RWPE2 (cell line): Measurements from ENCODE around the gene PDE4D.

Experiments used
- ATAC-seq: fragments of 200-7000 bp; cut with Tn5 transposase; 3 replicates; pipeline ENCODE4 v1.9.1; 2021; ENCODE audit warnings: low read depth
- DNase-seq: peaks from one replicate; pipeline ENCODE4 v3.0.0-alpha.2; 2020; ENCODE audit warnings: low spot score
- H3K27ac ChIP-seq: fragments of 450-650 bp; 2 replicates; pipeline ENCODE4 v1.5.1; 2017; ENCODE audit warnings: mild to moderate bottlenecking; ENCODE audit not compliant: poor library complexity, severe bottlenecking
- H3K27me3 ChIP-seq: fragments of 250-450 bp; sonication (Bioruptor Pico); 2 replicates; pipeline ENCODE4 v1.5.1; 2021; ENCODE audit warnings: mild to moderate bottlenecking, moderate library complexity; ENCODE audit not compliant: insufficient read depth, poor library complexity, severe bottlenecking
- H3K36me3 ChIP-seq: fragments of 250-450 bp; sonication (Bioruptor Pico); 2 replicates; pipeline ENCODE4 v1.5.1; 2020; ENCODE audit warnings: low read depth, mild to moderate bottlenecking, moderate library complexity
- H3K4me1 ChIP-seq: fragments of 250-450 bp; sonication (Bioruptor Pico); 2 replicates; pipeline ENCODE4 v1.5.1; 2021; ENCODE audit warnings: mild to moderate bottlenecking, moderate library complexity; ENCODE audit not compliant: insufficient read depth, poor library complexity, severe bottlenecking
- H3K4me3 ChIP-seq: fragments of 250-450 bp; sonication (Bioruptor Pico); 2 replicates; pipeline ENCODE4 v1.5.1; 2021; ENCODE audit warnings: mild to moderate bottlenecking, moderate library complexity; ENCODE audit not compliant: severe bottlenecking
- H3K9me3 ChIP-seq: fragments of 250-450 bp; sonication (Bioruptor Pico); 2 replicates; pipeline ENCODE4 v1.5.1; 2021; ENCODE audit warnings: mild to moderate bottlenecking, moderate library complexity; ENCODE audit not compliant: severe bottlenecking
- TF ChIP-seq, protein P1 (sequence below): fragments of 450-650 bp; IDR thresholded peaks from one replicate; pipeline ENCODE4 v1.5.1; 2017; ENCODE audit warnings: mild to moderate bottlenecking, moderate library complexity; ENCODE audit not compliant: poor library complexity, severe bottlenecking

Gene PDE4D

DNA sequence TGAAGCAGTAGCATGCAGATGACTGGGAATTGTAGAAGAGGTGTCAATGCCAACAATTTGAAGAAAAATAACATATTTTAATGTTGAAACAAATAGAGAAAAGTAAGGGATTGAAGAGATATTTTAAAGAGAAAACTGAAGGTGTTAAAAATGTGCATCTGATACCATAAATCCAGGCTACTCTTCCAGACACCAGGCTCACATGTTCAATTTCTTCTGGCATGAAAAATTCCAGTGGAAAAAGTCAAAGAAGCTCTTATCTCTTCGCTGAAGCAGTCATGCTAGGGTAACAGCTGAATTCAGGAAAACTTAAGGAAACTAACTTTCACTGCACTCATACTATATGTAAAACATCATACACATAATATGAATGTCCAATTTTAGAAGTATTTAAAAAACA is 335.0 kb downstream of the PDE4D start:
- Histone ChIP-seq H3K36me3 (no peaks in the 10 kb centered on the region), H3K9me3 (no peaks in the 10 kb centered on the region), H3K27ac (no peak overlapping the region), H3K4me3 (no peak overlapping the region), H3K27me3 (no peaks in the 10 kb centered on the region), H3K4me1 (peaks cover 16% of the 10 kb centered on the region)
- TF ChIP-seq, protein P1, sequence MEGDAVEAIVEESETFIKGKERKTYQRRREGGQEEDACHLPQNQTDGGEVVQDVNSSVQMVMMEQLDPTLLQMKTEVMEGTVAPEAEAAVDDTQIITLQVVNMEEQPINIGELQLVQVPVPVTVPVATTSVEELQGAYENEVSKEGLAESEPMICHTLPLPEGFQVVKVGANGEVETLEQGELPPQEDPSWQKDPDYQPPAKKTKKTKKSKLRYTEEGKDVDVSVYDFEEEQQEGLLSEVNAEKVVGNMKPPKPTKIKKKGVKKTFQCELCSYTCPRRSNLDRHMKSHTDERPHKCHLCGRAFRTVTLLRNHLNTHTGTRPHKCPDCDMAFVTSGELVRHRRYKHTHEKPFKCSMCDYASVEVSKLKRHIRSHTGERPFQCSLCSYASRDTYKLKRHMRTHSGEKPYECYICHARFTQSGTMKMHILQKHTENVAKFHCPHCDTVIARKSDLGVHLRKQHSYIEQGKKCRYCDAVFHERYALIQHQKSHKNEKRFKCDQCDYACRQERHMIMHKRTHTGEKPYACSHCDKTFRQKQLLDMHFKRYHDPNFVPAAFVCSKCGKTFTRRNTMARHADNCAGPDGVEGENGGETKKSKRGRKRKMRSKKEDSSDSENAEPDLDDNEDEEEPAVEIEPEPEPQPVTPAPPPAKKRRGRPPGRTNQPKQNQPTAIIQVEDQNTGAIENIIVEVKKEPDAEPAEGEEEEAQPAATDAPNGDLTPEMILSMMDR, result no peak
- DNase-seq (no peak), ATAC-seq (no peak)

DNA sequence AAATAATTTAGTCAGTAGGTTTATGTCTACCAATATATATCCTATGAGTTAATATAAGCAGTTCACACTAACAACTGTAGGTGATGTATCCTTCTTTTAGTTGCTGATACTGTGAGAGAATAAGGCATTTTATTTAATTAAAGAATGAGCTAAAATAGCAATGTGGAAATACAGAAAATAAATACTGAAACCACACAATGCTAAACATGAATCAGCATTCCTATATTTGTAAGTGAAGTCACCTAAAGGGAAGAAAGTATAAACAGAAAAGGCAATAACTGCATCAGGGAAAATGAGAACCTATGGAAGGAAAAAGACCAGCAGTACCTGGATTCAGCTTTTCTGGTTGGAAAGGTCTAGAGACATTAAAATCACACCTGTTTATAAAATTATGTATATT is 336.0 kb downstream of the PDE4D start:
- TF ChIP-seq, protein P1, result no peak
- Histone ChIP-seq H3K9me3 (no peaks in the 10 kb centered on the region), H3K36me3 (no peaks in the 10 kb centered on the region), H3K4me1 (peaks cover 7% of the 10 kb centered on the region), H3K27ac (no peak overlapping the region), H3K27me3 (no peaks in the 10 kb centered on the region), H3K4me3 (no peak overlapping the region)
- DNase-seq (no peak), ATAC-seq (no peak)

DNA sequence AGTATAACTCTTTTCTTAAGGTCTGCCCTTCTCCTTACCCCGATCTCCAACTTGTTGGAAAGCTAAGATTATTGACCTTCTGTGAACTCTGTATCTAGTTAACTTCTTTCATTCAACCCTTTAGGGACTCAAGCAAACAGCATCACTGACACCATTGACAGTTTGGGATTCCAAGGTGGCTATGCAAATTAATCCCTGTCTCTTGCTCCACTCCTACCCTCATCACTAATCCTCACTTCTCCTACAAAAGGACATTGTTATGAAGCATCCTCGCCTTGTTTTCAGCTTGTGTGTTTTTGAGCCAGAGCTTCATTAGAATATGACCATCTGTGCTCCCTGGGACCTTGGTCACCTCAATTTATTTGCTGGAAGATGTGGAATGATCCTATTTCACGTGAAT is 337.9 kb downstream of the PDE4D start:
- H3K4me3 ChIP-seq, result no peak overlapping the region
- no peaks in the 10 kb centered on the region for H3K27me3 ChIP-seq
- ATAC-seq (no peak), DNase-seq (no peak)
- TF ChIP-seq, protein P1, result no peak
- no peak overlapping the region for H3K27ac ChIP-seq
- H3K36me3 ChIP-seq, result no peaks in the 10 kb centered on the region
- no peaks in the 10 kb centered on the region for H3K4me1 ChIP-seq
- H3K9me3 ChIP-seq, result no peaks in the 10 kb centered on the region

DNA sequence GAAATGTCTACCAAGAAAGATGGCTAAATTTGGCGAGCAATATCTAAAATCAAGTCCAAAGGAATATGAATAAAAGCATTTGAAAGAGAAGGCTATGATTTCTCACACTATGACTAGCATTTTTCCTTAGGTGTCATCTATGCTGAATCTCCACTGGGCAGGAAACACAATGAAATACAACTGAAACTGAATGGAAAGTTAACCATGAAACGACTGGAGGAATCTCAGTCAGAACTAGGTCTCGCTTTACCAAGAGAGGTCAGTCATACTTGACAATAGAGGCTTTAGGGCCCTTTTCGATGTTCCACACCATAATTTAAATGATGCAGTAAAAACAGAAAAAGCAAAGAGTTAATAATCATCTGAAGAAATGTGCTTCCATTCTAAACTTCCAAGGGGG is 339.0 kb downstream of the PDE4D start:
- H3K4me3 ChIP-seq, result no peak overlapping the region
- H3K27me3 ChIP-seq, result no peaks in the 10 kb centered on the region
- no peaks in the 10 kb centered on the region for H3K9me3 ChIP-seq
- peaks cover 9% of the 10 kb centered on the region for H3K4me1 ChIP-seq
- ATAC-seq, result no peak
- DNase-seq, result no peak
- TF ChIP-seq, protein P1, result no peak
- no peaks in the 10 kb centered on the region for H3K36me3 ChIP-seq
- H3K27ac ChIP-seq, result no peak overlapping the region

DNA sequence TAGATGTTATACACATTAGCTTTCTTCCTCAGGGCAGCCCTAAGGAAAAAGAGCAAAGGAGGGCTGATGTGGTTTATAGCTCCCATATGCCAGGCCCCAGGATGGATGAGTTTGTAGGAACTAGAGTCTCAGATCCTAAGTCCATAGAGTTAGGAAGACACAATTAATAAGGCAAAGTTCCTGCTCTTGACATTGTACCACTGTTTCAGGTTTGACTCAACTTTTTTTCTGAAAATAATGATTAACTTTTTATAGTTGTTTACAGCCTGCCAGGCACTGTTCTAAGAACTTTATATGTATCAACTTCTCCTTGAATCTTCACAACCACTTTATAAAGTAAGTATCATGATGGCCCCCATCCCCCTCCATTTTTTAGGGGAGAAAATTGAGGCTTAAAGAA is 339.5 kb downstream of the PDE4D start:
- Histone ChIP-seq H3K36me3 (no peaks in the 10 kb centered on the region), H3K4me3 (no peak overlapping the region), H3K4me1 (peaks cover 14% of the 10 kb centered on the region), H3K27me3 (no peaks in the 10 kb centered on the region), H3K27ac (no peak overlapping the region), H3K9me3 (no peaks in the 10 kb centered on the region)
- no peak for ATAC-seq
- TF ChIP-seq, protein P1, result no peak
- no peak for DNase-seq
